ENCODE data around the gene KDM2A. TPM values are rescaled to one million over a fixed set of nuclear protein-coding genes. Genes with fewer than 3 reads are reported as not detected.
A peak's percentile ranks its signal among the peaks of the same experiment; 100 is the strongest.
"Not testable (repeated sequence)": the region's sequence is repeated elsewhere in the genome, so short reads cannot be mapped to it uniquely, and the experiment has no call there.

KDM2A gene
- total RNA-seq, 1 donor from 2014 or later: 78.1 TPM

DNA sequence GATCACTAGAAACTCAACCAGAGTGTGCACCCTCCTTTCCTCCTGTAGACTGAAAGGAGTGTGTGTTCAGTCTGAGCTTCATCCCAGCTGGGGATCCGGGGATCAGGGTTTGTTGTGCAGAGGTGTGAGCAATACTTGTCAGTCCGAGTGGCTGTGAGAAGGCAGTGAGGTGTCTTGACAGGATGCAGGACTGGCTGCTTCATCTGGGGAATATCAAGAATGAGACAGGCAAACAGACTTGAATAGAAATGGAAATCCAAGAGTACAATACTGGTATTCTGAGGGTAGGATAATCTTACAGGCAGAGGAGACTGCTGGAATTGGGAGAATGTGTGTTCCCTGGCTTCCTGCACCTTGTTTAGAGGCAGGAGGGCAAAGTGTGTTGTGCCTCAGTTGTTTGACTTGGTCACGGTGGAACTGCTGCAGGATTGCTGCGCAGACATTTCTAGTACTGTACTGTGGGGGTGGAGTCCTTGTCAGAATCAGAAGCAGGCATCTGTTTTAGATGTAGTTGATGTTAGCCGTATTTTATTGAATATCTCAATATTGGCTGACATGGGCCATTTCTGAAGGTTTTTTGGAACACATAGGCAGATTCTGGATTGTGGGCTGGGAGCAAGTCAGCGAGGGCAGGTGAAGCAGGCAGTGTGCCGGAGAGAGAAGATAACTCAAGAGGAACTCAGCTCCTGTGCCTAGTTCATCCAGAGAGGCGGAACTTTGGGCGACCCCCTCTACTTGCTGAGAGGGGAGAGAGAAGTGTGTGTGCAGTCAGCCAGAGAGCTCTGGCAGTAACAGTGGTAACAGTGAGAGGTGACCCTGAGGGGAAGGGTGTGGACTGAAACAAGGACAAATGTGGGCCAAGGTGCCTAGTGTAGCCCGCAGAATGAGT is 120.1 kb downstream of the KDM2A start:
- no peak for DNase-seq

- peak; percentile 99 for DNase-seq
Measured at GRCh38 chr11:67239783-67240575, 120.9 kb downstream of the KDM2A start.

DNA sequence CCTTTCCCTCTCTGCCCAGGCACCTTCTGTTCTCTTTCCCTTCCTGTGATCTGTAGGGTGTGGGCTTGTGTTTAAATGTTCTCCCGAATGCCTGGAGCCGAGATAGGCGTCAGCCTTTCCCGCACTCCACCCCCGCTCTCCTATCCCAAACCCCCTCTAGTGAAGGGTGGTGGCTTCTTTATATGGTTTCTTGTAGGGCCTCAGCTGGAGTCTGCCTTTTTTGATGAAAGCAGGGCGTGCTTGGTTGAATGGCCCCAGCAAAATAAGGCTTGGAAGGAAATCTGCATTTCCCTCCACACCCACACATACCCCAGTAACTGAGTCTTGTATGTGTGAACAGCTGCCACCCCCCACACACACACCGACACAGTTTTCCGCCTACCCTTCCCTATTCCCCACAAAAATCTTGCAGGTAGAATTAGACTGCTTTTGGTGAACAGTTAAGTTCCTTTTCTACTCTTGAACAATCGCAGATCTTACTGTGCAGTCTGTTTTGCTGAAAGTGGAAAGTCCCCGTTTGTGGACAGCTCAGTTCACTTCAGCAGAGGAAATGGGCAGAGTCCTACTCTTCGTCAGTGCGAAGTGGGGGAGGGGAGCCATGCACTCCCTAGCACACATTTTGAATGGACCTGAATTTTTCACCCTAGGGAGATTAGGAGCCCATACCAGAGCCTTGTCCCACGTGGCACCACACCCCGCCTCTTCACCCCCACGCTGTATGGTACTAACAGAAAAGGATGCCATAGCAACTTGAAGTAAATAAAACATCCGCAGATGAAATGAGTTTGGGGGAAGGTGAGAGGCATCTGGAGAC is 121.7 kb downstream of the KDM2A start:
- DNase-seq: peak; percentile 80

DNA sequence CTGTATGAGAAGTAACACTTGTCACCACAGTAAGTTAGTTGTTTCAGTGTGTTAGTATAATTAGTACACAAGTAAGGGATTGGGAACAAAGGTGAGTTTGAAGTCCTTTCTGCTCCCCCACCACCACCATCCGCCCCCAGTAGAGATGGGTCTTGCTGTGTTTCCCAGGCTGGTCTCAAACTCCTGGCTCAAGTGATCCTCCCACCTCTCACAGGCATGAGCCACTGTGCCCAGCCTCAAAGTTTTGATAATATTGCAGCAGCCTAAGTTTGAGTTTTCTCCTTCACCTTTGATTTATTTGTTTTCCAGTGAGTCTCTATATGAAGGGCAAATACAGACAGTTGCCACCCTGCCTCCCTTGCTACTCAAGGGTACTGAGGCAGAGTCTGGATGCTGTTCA is 123.5 kb downstream of the KDM2A start:
- no peak for DNase-seq

DNA sequence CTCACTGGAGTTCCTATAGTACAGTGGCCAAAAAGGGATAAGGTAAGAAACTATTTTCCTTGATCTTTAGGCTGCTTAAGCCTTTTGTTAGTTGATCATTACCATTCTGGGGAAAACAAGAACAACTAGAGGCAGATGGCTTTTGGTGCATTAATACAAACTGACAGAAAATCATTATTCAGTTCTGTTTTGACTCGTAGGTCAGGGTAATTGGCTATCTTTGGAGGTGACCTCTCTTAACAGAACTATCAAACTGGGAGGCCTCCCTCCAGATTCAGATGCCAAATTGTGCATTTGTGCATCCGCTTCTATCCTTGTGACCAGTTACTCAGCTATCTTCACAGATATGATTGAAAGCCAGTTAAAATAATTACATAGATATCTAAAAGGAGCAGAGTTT is 124.0 kb downstream of the KDM2A start:
- no peak for DNase-seq

DNA sequence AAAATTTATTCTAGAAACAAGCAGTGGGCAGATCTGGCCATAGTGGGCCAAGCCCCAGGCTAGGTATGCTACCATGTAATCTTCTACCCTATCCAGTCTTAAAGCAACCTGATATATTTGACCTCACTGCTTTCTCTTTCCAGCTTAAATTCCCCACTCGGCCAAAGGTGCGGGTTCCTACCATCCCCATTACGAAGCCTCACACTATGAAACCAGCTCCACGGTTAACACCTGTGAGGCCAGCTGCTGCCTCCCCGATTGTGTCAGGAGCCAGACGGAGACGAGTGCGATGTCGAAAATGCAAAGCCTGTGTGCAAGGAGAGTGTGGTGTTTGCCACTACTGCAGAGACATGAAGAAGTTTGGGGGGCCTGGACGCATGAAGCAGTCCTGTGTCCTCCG is 126.0 kb downstream of the KDM2A start:
- DNase-seq: no peak

DNA sequence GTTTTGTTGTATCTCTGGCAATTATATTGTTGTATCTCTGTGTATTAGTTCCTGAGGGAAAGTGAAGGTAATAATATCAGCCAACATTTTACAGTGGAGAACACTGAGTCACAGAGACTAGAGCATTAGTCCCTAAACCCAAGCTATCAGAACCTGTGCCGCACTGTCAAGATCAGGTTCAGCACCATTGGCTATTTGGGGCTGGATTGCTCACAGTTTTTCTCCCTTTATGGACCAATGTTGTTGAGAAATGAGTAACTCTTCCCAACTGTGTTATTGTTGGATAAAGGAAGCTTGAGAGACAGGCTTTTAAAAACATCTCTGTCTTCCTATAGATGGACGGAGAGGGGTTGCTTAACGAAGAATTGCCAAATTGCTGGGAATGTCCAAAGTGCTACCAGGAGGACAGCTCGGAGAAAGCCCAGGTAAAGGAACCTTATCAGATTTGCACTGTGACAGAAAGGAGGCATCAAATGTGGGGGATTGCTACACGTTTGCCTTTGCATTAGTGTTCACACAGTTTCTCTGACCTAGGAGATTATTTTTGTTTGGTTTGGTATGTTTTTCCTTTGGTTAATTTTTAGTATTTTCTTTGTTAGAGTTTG is 129.0 kb downstream of the KDM2A start:
- DNase-seq: no peak

DNA sequence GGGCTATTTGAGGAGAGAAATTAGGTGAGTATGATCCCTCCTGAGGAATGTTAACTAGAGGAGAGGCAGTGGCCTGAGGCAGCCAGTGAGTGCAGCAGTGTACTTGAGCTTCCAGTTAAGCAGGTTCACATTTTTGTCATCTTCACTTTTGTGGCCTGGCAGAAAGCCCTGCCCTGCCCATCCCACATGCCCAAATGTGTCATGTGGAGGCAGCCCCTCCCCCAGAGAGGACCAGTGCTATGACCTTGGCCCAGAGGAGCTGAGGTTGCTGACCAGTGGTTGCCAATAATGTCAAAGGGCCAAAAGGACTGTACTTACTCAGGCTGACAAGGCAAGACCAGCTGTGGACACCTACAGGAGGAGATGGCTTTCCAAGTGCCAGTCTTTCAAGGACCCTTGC is 129.6 kb downstream of the KDM2A start:
- no peak for DNase-seq

GRCh38 chr11:67250059-67251043 is 131.3 kb downstream of the KDM2A start:
- no peak for DNase-seq

DNA sequence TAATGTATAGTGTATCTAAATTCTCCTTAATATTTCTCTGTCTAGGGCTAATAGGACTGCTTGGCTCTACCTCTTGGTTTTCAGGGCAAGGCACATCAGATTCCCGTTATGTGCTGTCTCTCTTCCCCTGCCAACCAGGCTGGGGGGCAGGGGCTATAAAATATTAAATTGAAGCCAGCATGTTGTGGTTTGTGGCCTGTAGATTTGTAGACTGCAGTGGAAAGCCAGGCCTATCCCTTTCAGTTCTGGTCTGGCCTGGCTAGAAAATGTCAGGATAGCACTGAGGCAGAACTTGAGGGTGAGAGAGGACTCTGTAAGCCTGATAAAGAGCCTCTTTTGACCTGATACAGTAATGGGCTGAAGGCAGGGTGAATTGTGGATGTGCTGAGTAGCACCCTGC is 132.8 kb downstream of the KDM2A start:
- no peak for DNase-seq

- peak; percentile 40 for DNase-seq
Measured at GRCh38 chr11:67252831-67253239, 133.8 kb downstream of the KDM2A start.

- peak; percentile 40 for DNase-seq
Measured at GRCh38 chr11:67253872-67254624, 135.0 kb downstream of the KDM2A start.

DNA sequence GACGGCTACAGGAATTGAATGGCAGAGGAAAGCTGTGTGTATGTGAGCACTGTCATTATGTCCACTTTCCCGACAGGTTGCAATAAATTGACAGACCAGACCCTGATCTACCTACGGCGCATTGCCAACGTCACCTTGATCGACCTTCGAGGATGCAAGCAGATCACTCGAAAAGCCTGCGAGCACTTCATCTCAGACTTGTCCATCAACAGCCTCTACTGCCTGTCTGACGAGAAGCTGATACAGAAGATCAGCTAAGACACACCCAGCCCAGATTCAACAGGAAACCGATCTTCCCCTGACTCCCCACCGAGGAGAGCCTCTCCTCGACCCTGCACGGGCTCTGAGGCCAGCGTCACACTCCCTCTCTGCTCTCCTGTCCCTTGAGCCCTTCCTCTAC is 135.7 kb downstream of the KDM2A start:
- no peak for DNase-seq

DNA sequence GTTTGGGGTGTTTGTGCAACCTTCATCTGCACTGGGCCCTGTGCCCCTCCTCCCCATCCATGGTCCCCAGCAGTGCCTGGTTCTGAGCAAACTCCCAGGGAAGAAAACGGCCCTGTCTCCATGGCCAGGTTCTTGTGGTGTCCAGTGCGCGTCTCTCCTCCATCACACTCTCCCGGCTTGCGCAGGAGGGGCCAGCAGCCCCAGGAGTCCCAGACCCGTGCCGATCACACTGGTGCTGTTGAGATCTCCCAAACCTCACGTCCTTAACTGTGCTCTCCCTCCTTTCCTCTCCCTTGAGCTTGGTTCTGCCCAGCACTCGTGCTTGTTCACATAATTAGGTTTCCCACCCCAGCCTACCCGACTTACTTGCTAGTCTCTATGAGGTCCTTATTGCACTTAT is 136.3 kb downstream of the KDM2A start:
- no peak for DNase-seq

- DNase-seq: no peak
Measured at GRCh38 chr11:67255864-67256263, 136.8 kb downstream of the KDM2A start.

- DNase-seq: no peak
Measured at GRCh38 chr11:67256477-67257135, 137.5 kb downstream of the KDM2A start.

- DNase-seq: no peak
Measured at GRCh38 chr11:67260406-67260805, 141.3 kb downstream of the KDM2A start.

DNA sequence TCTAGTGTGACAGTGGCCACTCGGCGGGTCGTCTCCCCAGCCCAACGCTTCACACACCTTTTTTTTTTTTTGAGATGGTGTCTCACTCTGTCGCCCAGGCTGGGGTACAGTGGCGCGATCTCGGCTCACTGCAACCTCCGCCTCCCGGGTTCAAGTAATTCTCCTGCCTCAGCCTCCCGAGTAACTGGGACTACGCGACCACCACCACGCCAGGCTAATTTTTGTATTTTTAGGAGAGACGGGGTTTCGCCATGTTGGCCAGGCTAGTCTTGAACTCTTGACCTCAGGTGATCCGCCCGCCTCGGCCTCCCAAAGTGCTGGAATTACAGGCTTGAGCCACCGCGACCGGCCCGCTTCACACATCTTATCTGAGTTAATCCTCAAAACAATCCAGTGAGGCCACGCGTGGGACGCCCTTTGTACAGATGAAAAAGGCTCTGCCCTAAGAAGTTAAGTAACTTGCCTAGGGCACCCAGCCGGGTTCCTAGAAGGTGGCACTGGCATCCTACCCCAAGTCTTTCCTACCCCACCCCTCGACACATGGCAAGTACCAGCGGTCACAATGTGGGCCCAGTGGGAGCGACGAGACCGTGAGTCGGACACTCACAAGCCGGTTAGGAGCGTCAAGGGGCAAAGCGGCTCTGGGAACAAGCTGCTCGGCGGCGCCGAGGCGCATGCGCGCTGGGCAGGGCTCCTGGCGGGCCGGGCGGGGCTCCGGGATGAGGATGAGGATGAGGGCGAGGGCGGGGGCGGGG is 142.0 kb downstream of the KDM2A start:
- DNase-seq: not testable (repeated sequence)

DNA sequence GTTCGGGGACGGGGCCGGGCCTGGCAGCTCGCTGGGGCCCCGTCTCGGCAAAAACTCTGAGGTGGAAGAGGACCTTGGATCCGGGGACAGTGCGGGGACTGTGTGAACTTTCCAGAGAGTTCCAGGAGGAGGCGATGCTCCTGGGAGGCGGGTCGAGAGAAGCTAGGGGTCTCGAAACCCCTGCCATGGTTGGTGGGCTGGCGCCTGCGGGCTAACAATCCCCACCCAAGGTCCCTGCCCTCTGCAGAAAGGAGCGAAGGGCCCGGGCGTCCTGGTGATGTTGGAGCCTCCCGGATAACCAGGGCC is 142.5 kb downstream of the KDM2A start:
- DNase-seq: no peak
